ENCODE measurements around the gene USP32. TPM values are rescaled to one million over a fixed set of nuclear protein-coding genes. Genes with fewer than 3 reads are reported as not detected.
A peak's percentile ranks its signal among the peaks of the same experiment; 100 is the strongest.
"Not testable (repeated sequence)": the region's sequence is repeated elsewhere in the genome, so short reads cannot be mapped to it uniquely, and the experiment has no call there.

The USP32 gene
- total and polyA plus RNA-seq, 8 donors = 7.7 to 25.5 (median 15.8) TPM

- FAIRE-seq (no peak), ATAC-seq (no peak), DNase-seq (no peak)
- Histone ChIP-seq H3K27ac (peak overlapping the region in 1 of 4 donors; percentile 91), H3K27me3 (no peaks in the 10 kb centered on the region), H3K4me3 (peak overlapping the region in 2 of 4 donors; percentile 75 to 79), H3K36me3 (no peaks in the 10 kb centered on the region), H3K9me3 (no peaks in the 10 kb centered on the region), H3K4me1 (peaks cover 7 to 14% (median 13%) of the 10 kb centered on the region in 3 donors)
- intact Hi-C loops (cut with DNase I) = no loop called here
- 39 to 40% methylated on average over 2 of the region's 2 CpGs for WGBS, 2 donors
- TF ChIP-seq CTCF (IDR thresholded peaks at IDR 0.05) = no peak
These were observed 1.7 kb downstream of the USP32 start for GRCh38 chr17:60390186-60390585.

- Histone ChIP-seq H3K36me3 (no peaks in the 10 kb centered on the region), H3K4me3 (no peak overlapping the region)
These were observed 3.2 kb downstream of the USP32 start for GRCh38 chr17:60388742-60389141.

GRCh38 chr17:60387666-60388065, 4.3 kb downstream of the USP32 start:
- DNase-seq (no peak), FAIRE-seq (no peak), ATAC-seq (no peak)
- WGBS, 2 donors = 87 to 94% methylated on average over 3 of the region's 3 CpGs
- Histone ChIP-seq H3K27me3 (no peaks in the 10 kb centered on the region), H3K9me3 (no peaks in the 10 kb centered on the region), H3K27ac (no peak overlapping the region), H3K4me3 (no peak overlapping the region), H3K4me1 (peaks cover 7 to 20% (median 20%) of the 10 kb centered on the region in 3 donors), H3K36me3 (no peaks in the 10 kb centered on the region)
- no peak for TF ChIP-seq CTCF (IDR thresholded peaks at IDR 0.05)
- intact Hi-C loops (cut with DNase I) = no loop called here

More at GRCh38 chr17:60388742-60389141, 3.2 kb downstream of the USP32 start:
- 23 to 24% methylated on average over 3 of the region's 3 CpGs for WGBS, 2 donors
- TF ChIP-seq CTCF (IDR thresholded peaks at IDR 0.05) = no peak
- H3K4me1 ChIP-seq = peaks cover 7 to 16% (median 14%) of the 10 kb centered on the region in 3 donors
- H3K9me3 ChIP-seq = no peaks in the 10 kb centered on the region
- H3K27me3 ChIP-seq = no peaks in the 10 kb centered on the region
- peak overlapping the region in 2 of 4 donors; percentile 2 to 14 for H3K27ac ChIP-seq
- FAIRE-seq (no peak), ATAC-seq (no peak), DNase-seq (no peak)
- intact Hi-C loops (cut with DNase I) = no loop called here

GRCh38 chr17:60386147-60387058, 5.5 kb downstream of the USP32 start:
- Histone ChIP-seq H3K27me3 (no peaks in the 10 kb centered on the region), H3K4me3 (no peak overlapping the region), H3K27ac (no peak overlapping the region), H3K9me3 (no peaks in the 10 kb centered on the region), H3K36me3 (no peaks in the 10 kb centered on the region), H3K4me1 (peaks cover 7 to 25% (median 20%) of the 10 kb centered on the region in 3 donors)
- WGBS, 2 donors = 62 to 70% methylated on average over 4 of the region's 4 CpGs
- FAIRE-seq (no peak), DNase-seq (no peak), ATAC-seq (no peak)
- intact Hi-C loops (cut with DNase I) = no loop called here
- TF ChIP-seq CTCF (IDR thresholded peaks at IDR 0.05) = no peak

GRCh38 chr17:60384921-60385320, 7.0 kb downstream of the USP32 start:
- intact Hi-C loops (cut with DNase I); H3K4me3 ChIP-seq; FAIRE-seq; H3K36me3 ChIP-seq; H3K9me3 ChIP-seq; ATAC-seq; H3K27ac ChIP-seq; H3K27me3 ChIP-seq; DNase-seq: not testable (repeated sequence)
- H3K4me1 ChIP-seq = peaks cover 7 to 19% (median 18%) of the 10 kb centered on the region in 3 donors
- 95 to 100% methylated on average over 7 of the region's 7 CpGs for WGBS, 2 donors
